22Rv1 (cell line): ENCODE measurements around the gene GPR135.

Experiments
- ZFX ChIP-seq: fragments of 450-650 bp; IDR thresholded peaks from 2 replicates; pipeline ENCODE4 v1.6.1; 2017; ENCODE audit warnings: antibody characterized with exemption, borderline replicate concordance
- TF ChIP-seq, protein P1 (sequence below): fragments of 450-650 bp; IDR thresholded peaks from 2 replicates; pipeline ENCODE4 v1.5.1; 2017; ENCODE audit warnings: mild to moderate bottlenecking

GRCh38 chr14:59419303-59419702, 45.9 kb downstream of the GPR135 start:
- TF ChIP-seq, protein P1, sequence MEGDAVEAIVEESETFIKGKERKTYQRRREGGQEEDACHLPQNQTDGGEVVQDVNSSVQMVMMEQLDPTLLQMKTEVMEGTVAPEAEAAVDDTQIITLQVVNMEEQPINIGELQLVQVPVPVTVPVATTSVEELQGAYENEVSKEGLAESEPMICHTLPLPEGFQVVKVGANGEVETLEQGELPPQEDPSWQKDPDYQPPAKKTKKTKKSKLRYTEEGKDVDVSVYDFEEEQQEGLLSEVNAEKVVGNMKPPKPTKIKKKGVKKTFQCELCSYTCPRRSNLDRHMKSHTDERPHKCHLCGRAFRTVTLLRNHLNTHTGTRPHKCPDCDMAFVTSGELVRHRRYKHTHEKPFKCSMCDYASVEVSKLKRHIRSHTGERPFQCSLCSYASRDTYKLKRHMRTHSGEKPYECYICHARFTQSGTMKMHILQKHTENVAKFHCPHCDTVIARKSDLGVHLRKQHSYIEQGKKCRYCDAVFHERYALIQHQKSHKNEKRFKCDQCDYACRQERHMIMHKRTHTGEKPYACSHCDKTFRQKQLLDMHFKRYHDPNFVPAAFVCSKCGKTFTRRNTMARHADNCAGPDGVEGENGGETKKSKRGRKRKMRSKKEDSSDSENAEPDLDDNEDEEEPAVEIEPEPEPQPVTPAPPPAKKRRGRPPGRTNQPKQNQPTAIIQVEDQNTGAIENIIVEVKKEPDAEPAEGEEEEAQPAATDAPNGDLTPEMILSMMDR = no peak
- no peak for TF ChIP-seq ZFX
